HG03354 (cell line): ENCODE data around the gene AVP.
"Not testable (repeated sequence)": the region's sequence is repeated elsewhere in the genome, so short reads cannot be mapped to it uniquely, and the experiment has no call there.

Experiments used
- ATAC-seq: cut with Tn5 transposase; IDR thresholded peaks from one replicate; pipeline ENCODE4 v1.9.1; 2021; ENCODE audit warnings: mild to moderate bottlenecking; ENCODE audit not compliant: unreplicated experiment, poor library complexity, severe bottlenecking

The AVP gene

GRCh38 chr20:3088031-3088430 is 3.5 kb upstream of the AVP start:
- no peak for ATAC-seq

- no peak for ATAC-seq
Observed at GRCh38 chr20:3085571-3086072, 1.1 kb upstream of the AVP start.

- no peak for ATAC-seq
Observed at GRCh38 chr20:3084986-3085360, 449 bp upstream of the AVP start.

- ATAC-seq = no peak
Observed at GRCh38 chr20:3082955-3083952, 1.3 kb downstream of the AVP start.

GRCh38 chr20:3082306-3082951 is 2.1 kb downstream of the AVP start:
- no peak for ATAC-seq

- ATAC-seq = no peak
Observed at GRCh38 chr20:3081641-3082040, 2.9 kb downstream of the AVP start.

- ATAC-seq = no peak
Observed at GRCh38 chr20:3080939-3081388, 3.6 kb downstream of the AVP start.

GRCh38 chr20:3077618-3078134 is 6.8 kb downstream of the AVP start:
- no peak for ATAC-seq

GRCh38 chr20:3075315-3075714 is 9.2 kb downstream of the AVP start:
- ATAC-seq = not testable (repeated sequence)

GRCh38 chr20:3074812-3075211 is 9.7 kb downstream of the AVP start:
- no peak for ATAC-seq

GRCh38 chr20:3073251-3073643 is 11.3 kb downstream of the AVP start:
- not testable (repeated sequence) for ATAC-seq

- no peak for ATAC-seq
Observed at GRCh38 chr20:3072530-3073250, 11.8 kb downstream of the AVP start.

GRCh38 chr20:3071610-3072529 is 12.7 kb downstream of the AVP start, which contains the start of gene OXT:
Gene OXT (plus strand): TSS chr20:3071620. CDS start chr20:3071656, 36 bp downstream.
- no peak for ATAC-seq

- ATAC-seq = no peak
Observed at GRCh38 chr20:3071266-3071609, 13.3 kb downstream of the AVP start.

- no peak for ATAC-seq
Observed at GRCh38 chr20:3070725-3071124, 13.8 kb downstream of the AVP start.

GRCh38 chr20:3068986-3069900 is 15.3 kb downstream of the AVP start:
- ATAC-seq = no peak

GRCh38 chr20:3068075-3068474 is 16.4 kb downstream of the AVP start:
- no peak for ATAC-seq
